K562 (cell line): Measurements from ENCODE around the gene ASXL2. TPM values are rescaled to one million over a fixed set of nuclear protein-coding genes. Genes with fewer than 3 reads are reported as not detected.

Experiments
- ATAC-seq: fragments of 200-7000 bp; cut with Tn5 transposase; 3 replicates; pipeline ENCODE4 v1.9.1; 2020; ENCODE audit warnings: moderate library complexity
- BruUV-seq: library from RNA; stranded (reverse); fragments of 400-500 nt; replicated peaks from 2 replicates; lab custom pipeline; 2021; lab: Mats Ljungman, UMichigan
- CTCF ChIA-PET: fragments of 300-600 bp; formaldehyde crosslinking; extraction: SDS; loops from one replicate; lab custom pipeline; 2021; ENCODE audit warnings: low intra/inter-chr PET ratio; lab: Yijun Ruan, JAX
- POLR2A ChIA-PET: fragments of 300-600, 350-650 bp; sonication (Branson Sonifier 250); formaldehyde crosslinking; extraction: SDS; loops from one replicate; lab custom pipeline; 2021; ENCODE audit warnings: antibody characterized with exemption, inconsistent platforms; lab: Yijun Ruan, JAX
- DNase-seq, 4 experiments: peaks; one replicate each; pipeline versions ENCODE4 v3.0.0 to v3.0.0-alpha.2; 2011 to 2018; ENCODE audit warnings: low spot score in 3 of 4, mixed read lengths in 3 of 4; ENCODE audit errors: extremely low read depth in 1 of 4
- FAIRE-seq: peaks from 2 replicates; lab custom pipeline; 2011; peaks lifted over from hg19 to GRCh38; lab: Jason Lieb, UNC
- H2AFZ ChIP-seq: 2 replicates; pipeline ENCODE4 v1.6.0; 2011; ENCODE audit warnings: low read depth, low read length, control low read depth, inconsistent platforms
- H3K27ac ChIP-seq: fragments of 200-600 bp; 3 replicates; pipeline ENCODE4 v1.8.0; 2011; ENCODE audit warnings: low read depth, mild to moderate bottlenecking, control low read depth, inconsistent platforms, low read length, moderate library complexity, mixed read lengths; ENCODE audit errors: extremely low read depth
- H3K27me3 ChIP-seq, 2 experiments: fragments of 300-600 bp in 1 of 2; 2 replicates in 1 of 2; 3 replicates in 1 of 2; pipeline versions ENCODE4 v1.6.0 to v1.8.0; 2011; ENCODE audit warnings: inconsistent platforms in 2 of 2, low read length in 2 of 2, mild to moderate bottlenecking in 1 of 2, mixed read lengths in 1 of 2, moderate library complexity in 1 of 2; ENCODE audit not compliant: control insufficient read depth in 2 of 2, insufficient read depth in 2 of 2
- H3K36me3 ChIP-seq: fragments of 300-600 bp; 3 replicates; pipeline ENCODE4 v1.8.0; 2011; ENCODE audit warnings: mild to moderate bottlenecking, low read length, inconsistent platforms; ENCODE audit not compliant: control insufficient read depth, insufficient read depth
- H3K4me1 ChIP-seq, 2 experiments: fragments of 200-600 bp in 1 of 2; replicated peaks in 1 of 2; 2 replicates in 1 of 2; 3 replicates in 1 of 2; pipeline versions ENCODE4 v1.5.1 to v1.8.0; 2011; ENCODE audit warnings: inconsistent platforms in 2 of 2, low read length in 2 of 2, mild to moderate bottlenecking in 1 of 2, mixed read lengths in 1 of 2, moderate library complexity in 1 of 2; ENCODE audit not compliant: control insufficient read depth in 2 of 2, insufficient read depth in 2 of 2
- H3K4me2 ChIP-seq: 2 replicates; pipeline ENCODE4 v1.6.1; 2011; ENCODE audit warnings: low read length, control low read depth, inconsistent platforms, mixed read lengths; ENCODE audit not compliant: insufficient read depth
- H3K4me3 ChIP-seq: fragments of 200-600 bp; sonication (generic), shearing (Covaris generic); 2 replicates; pipeline ENCODE4 v1.5.1; 2016; ENCODE audit warnings: control low read depth, inconsistent platforms
- H3K79me2 ChIP-seq: fragments of 200-600 bp; 3 replicates; pipeline ENCODE4 v1.8.0; 2011; ENCODE audit warnings: low read length, inconsistent platforms; ENCODE audit not compliant: control insufficient read depth, insufficient read depth
- H3K9ac ChIP-seq, 2 experiments: 2 replicates each; pipeline versions ENCODE4 v1.6.0 to v1.6.1; 2011; ENCODE audit warnings: low read depth in 2 of 2, low read length in 2 of 2, control low read depth in 1 of 2, inconsistent platforms in 1 of 2, mild to moderate bottlenecking in 1 of 2, mixed read lengths in 1 of 2; ENCODE audit not compliant: insufficient read depth in 1 of 2
- H3K9me1 ChIP-seq: one replicate; pipeline ENCODE4 v1.6.0; 2011; ENCODE audit warnings: inconsistent platforms, mild to moderate bottlenecking, low read length, moderate library complexity; ENCODE audit not compliant: control insufficient read depth, insufficient read depth
- H3K9me3 ChIP-seq: replicated peaks from 2 replicates; pipeline ENCODE4 v1.5.1; 2011; ENCODE audit warnings: low read depth, low read length, inconsistent platforms; ENCODE audit not compliant: control insufficient read depth, insufficient read depth
- H4K20me1 ChIP-seq: replicated peaks from 2 replicates; pipeline ENCODE4 v1.6.1; 2011; ENCODE audit warnings: low read length, inconsistent platforms, mixed read lengths; ENCODE audit not compliant: control insufficient read depth, insufficient read depth
- HMG20A ChIP-seq: fragments of 450-650 bp; formaldehyde crosslinking; conservative IDR thresholded peaks from 2 replicates; pipeline ENCODE4 v1.4.0; 2020; ENCODE audit warnings: mild to moderate bottlenecking, mixed read lengths
- ZBTB33 ChIP-seq: sonication (generic); formaldehyde crosslinking; IDR thresholded peaks from 2 replicates; pipeline ENCODE4 v1.8.1; 2023; ENCODE audit warnings: mild to moderate bottlenecking, missing genetic modification reagents
- WGBS: fragments of 100-300 bp; shearing (Covaris generic); methylation state at CpG from one replicate; pipeline ENCODE4 v1.1.6; 2016; ENCODE audit warnings: low coverage, mixed read lengths; ENCODE audit not compliant: insufficient coverage; ENCODE audit errors: missing lambda C conversion rate; 5-methylcytosine and 5-hydroxymethylcytosine counted together
- in situ Hi-C: fragments of 300-500 bp; cut with MboI; formaldehyde crosslinking; loops from 4 replicates; pipeline ENCODE4 v1.15.0; 2018; ENCODE audit warnings: inconsistent platforms, mixed read lengths
- intact Hi-C: fragments of 100-400 bp; cut with micrococcal nuclease; formaldehyde crosslinking; loops from 2 replicates; pipeline ENCODE4 v1.14.2; 2022
- polyA plus RNA-seq, 8 experiments: library from polyadenylated mRNA; depleted of rRNA in 4 of 8; stranded (reverse) in 5 of 8; unstranded in 3 of 8; fragments of >200 nt; fragmentation: Nextera tagmentation in 2 of 8; fragmentation: Illumina TruSeq in 1 of 8; extraction: Ambion mirVana in 2 of 8; extraction: Trizol in 1 of 8; gene quantifications; 2 replicates each; pipeline versions ENCODE4 v1.2.1 to v1.2.3, GENCODE V29; 2011 to 2014; ENCODE audit warnings: inconsistent platforms in 1 of 8, missing spikeins in 1 of 8
- total RNA-seq, 7 experiments: library from RNA; depleted of rRNA in 6 of 7; stranded (reverse); fragments of >200 nt in 6 of 7; fragmentation: Illumina TruSeq in 2 of 7; extraction: Trizol in 2 of 7; gene quantifications; 2 replicates each; pipeline versions ENCODE4 v1.2.1 to v1.2.3, GENCODE V29; 2011 to 2021; ENCODE audit warnings: low replicate concordance in 1 of 7

Gene ASXL2
- total and polyA plus RNA-seq, 9 of the 15 experiments (the other 6 are each of a cell fraction or from before 2014, with no cell fraction given) = 2.2 to 25.9 (median 9.0) TPM

DNA sequence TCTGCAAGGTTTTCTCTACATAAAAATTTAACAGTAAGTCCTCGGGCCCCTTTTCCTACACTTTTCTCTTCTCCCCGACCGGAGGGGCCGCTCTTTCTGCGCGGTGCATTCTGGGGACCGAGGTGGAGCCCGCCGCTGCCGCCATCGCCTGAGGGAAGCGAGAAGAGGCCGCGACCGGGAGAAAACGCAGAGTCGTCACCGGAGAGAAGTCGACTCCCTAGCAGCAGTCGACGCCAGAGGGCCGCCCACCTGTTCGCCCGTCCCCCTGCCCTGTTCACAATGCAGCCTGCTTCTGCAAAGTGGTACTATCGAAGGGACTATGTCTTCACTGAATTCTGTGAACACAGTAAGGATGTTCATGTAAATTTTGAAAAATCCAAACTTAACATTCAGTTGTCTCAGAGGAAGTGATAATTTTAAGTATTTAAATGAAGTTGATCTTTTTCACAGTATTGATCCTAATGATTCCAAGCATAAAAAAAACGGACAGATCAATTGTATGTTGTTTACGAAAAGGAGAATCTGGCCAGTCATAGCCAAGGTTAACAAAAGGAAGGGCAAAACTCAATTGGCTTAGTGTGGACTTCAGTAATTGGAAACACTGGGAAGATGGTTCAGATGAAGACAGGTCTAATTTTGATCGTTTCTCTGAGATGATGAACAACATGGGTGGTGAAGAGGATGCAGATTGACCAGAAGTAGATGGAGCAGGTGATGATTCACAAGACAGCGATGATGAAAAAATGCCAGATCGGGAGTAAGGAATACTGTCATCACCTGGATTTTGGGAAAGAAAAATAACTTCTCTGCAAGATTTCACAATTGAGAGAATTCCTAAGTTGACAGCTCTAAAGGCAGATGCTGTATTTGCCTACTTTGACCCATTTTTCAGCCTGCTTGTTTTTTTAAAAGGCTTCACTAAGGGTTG, 55.8 kb downstream of the ASXL2 start:
- in situ Hi-C loops (no loop called here), intact Hi-C loops (no loop called here)
- no peak for FAIRE-seq
- H3K9me3 ChIP-seq = no peaks in the 10 kb centered on the region
- H3K27me3 ChIP-seq = no peaks in the 10 kb centered on the region
- ChIA-PET CTCF (no interaction called here), POLR2A (interaction anchor here (1.5 kb wide), 1 partner anchor 14 kb away, joined by 3 read pairs; no protein-coding TSS in a partner anchor)
- H3K36me3 ChIP-seq = peaks cover 9% of the 10 kb centered on the region; the same call in 1 of the 3 replicates
- H3K4me3 ChIP-seq = no peak overlapping the region
- H3K9ac ChIP-seq = no peak overlapping the region
- peaks cover 7 to 8% of the 10 kb centered on the region in 2 experiments for H3K4me1 ChIP-seq
- no peaks in the 10 kb centered on the region for H3K9me1 ChIP-seq
- DNase-seq = no peak
- no peaks in the 10 kb centered on the region for H4K20me1 ChIP-seq
- peaks cover 32% of the 10 kb centered on the region; the same call in 2 of the 3 replicates for H3K79me2 ChIP-seq
- no peak for TF ChIP-seq HMG20A
- peak; percentile 51; the same call in 1 of the 2 replicates for TF ChIP-seq ZBTB33 (CRISPR knock-in tag)
- no TSS peak for BruUV-seq
- WGBS = 90% methylated on average over 23 of the region's 30 CpGs
- H3K27ac ChIP-seq = no peak overlapping the region
- H3K4me2 ChIP-seq = no peak overlapping the region
- peak; percentile 31; the same call in 2 of the 3 replicates for ATAC-seq
- H2AFZ ChIP-seq = no peak overlapping the region
